Esophagus muscularis mucosa (tissue), 3 donors: Measurements from ENCODE around the gene HAPLN1.

Experiments
- POLR2A ChIP-seq: fragments of 450-650 bp; IDR thresholded peaks from one replicate; pipeline ENCODE4 v1.6.1; 2017; ENCODE audit warnings: antibody characterized with exemption, moderate library complexity, mild to moderate bottlenecking, low read depth
- TF ChIP-seq, protein P1 (sequence below), 3 experiments: fragments of 200-600 bp in 2 of 3; fragments of 450-650 bp in 1 of 3; sonication (generic) in 2 of 3; IDR thresholded peaks; one replicate each; pipeline ENCODE4 v1.5.1; 2017 to 2019; ENCODE audit warnings: antibody characterized with exemption in 3 of 3, mild to moderate bottlenecking in 2 of 3, moderate library complexity in 1 of 3

DNA sequence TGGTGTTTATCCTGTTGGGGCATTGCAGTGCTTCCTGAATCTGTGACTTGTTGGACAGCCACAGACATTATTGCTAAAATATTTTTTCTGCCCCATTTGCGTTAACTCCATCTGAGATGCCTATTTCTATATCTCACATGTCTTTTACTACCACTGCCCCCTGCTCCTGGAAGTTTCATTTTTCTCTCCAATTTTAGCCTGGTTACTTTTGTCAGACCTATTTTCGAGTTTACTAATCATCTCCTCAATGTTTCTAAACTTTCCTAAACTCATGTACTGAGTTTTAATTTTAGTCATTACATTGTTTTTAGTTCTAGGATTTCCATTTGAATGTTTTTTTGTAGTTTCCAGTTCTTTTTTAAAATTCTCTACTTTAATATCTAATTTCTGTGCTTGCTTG is 17.6 kb downstream of the HAPLN1 start:
- TF ChIP-seq POLR2A: no peak
- TF ChIP-seq, protein P1, sequence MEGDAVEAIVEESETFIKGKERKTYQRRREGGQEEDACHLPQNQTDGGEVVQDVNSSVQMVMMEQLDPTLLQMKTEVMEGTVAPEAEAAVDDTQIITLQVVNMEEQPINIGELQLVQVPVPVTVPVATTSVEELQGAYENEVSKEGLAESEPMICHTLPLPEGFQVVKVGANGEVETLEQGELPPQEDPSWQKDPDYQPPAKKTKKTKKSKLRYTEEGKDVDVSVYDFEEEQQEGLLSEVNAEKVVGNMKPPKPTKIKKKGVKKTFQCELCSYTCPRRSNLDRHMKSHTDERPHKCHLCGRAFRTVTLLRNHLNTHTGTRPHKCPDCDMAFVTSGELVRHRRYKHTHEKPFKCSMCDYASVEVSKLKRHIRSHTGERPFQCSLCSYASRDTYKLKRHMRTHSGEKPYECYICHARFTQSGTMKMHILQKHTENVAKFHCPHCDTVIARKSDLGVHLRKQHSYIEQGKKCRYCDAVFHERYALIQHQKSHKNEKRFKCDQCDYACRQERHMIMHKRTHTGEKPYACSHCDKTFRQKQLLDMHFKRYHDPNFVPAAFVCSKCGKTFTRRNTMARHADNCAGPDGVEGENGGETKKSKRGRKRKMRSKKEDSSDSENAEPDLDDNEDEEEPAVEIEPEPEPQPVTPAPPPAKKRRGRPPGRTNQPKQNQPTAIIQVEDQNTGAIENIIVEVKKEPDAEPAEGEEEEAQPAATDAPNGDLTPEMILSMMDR (IDR thresholded peaks at IDR 0.05): no peak
